CD4-positive, alpha-beta T cell treated with Interleukin-17A for 4 hours (primary cell): ENCODE measurements around the gene RGL3.
A peak's percentile ranks its signal among the peaks of the same experiment; 100 is the strongest.
"Not testable (repeated sequence)": the region's sequence is repeated elsewhere in the genome, so short reads cannot be mapped to it uniquely, and the experiment has no call there.

Source experiments
- DNase-seq: peaks from one replicate; pipeline ENCODE4 v3.0.0-alpha.2; 2020; ENCODE audit warnings: mixed read lengths

Gene RGL3

DNA sequence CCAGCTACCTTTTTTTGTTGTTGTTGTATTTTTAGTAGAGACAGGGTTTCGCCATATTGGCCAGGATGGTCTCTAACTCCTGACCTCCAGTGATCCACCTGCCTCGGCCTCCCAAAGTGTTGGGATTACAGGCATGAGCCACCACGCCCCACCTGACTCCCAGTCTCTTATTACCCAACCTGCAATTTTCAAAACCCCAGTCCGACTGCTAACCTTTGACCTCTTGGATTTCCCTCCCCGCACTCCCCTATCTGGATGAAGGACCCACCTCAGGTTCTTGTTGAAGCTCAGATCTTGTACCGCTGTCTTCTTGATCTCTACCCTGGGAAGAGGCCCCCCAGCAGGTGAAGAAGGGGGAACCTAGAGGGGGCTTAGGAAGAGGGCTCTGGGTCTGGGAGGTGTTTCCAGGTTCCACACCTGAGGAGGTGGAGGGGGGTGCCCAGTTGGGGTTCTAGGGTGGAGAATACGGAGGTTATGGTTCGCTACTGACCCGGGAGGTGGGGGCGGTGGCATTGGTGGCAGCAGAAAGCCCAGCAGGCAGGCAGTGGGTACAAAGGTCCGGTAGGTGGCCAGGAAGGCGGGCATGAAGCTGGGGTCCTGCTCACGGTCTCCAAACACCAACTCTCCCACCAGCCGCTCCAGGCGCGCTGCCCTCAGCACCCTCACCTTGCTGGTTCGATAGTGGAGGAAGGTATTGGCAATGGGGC, 2.6 kb downstream of the RGL3 start:
- DNase-seq, result no peak

DNA sequence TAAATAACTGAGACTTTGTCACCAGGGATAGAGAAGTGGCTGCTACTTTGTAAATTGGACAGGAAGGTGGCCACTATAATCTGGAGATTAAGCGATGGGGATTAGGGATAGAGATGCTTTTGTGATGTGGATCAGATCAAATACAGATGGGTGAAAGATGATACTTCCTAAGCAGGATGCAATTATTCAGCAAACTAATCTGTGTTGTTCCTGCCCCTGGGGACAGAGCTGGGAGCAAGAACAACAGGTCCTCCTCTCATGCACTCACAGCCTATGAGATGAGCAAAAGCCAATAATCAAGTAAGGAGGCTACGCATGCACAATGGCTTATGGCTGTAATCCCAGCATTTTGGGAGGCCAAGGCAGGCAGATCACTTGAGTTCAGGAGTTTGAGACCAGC, 4.6 kb downstream of the RGL3 start:
- no peak for DNase-seq

DNA sequence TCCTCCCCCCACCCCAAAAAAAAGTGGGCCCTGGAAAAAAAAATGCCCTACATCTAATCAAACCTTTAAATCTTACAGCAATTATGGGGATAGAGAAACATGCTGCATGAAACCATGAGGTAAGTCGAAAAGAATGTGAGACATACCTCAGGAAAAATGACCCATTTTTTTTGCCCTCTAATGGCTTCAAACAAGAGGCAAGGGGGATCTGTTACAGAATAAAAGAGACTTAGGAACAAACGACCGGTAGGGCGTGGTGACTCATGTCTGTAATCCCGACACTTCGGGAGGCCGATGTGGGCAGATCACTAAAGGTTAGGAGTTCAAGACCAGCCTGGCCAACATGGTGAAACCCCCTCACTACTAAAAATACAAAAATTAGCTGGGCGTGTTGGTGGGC, 8.4 kb downstream of the RGL3 start:
- DNase-seq, result no peak

DNA sequence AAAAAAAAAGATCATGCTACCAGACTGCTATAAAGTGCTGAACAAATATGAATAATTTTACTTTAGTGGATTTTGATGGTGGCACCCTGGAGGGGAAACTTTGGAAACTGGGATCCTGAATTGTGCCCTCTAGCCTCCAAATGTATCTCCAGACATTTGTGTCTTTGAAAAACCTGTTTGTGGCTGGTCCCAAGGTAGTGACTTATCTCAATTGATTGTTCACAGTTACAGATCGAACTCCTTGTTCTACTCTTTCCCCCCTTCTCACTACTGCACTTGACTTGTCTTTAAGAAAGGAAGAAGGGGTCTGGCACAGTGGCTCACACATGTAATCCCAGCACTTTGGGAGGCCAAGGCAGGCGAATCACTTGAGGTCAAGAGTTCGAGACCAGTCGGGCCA, 10.5 kb downstream of the RGL3 start:
- DNase-seq, result no peak

DNA sequence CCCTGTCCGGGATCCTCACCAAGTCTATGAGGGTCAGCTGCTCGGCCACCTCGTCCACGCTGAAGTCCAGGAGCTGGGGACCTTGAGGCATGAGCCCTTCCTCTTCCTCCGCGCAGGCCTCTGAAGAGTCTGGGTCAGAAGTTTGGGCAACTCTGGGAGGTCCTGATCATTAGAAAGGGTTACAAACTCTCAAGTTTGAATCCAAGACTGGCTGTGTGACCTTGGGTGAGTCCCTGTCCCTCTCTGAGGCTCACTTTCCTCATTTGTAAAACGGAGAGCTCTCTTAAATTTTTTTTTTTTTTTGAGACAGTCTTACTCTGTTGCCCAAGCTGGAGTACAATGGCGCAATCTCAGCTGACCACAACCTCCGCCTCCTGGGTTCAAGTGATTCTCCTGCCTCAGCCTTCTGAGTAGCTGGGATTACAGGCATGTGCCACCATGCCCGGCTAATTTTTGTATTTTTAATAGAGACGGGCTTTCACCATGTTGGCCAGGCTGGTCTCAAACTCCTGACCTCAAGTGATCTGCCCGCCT, 12.3 kb downstream of the RGL3 start:
- DNase-seq, result not testable (repeated sequence)

DNA sequence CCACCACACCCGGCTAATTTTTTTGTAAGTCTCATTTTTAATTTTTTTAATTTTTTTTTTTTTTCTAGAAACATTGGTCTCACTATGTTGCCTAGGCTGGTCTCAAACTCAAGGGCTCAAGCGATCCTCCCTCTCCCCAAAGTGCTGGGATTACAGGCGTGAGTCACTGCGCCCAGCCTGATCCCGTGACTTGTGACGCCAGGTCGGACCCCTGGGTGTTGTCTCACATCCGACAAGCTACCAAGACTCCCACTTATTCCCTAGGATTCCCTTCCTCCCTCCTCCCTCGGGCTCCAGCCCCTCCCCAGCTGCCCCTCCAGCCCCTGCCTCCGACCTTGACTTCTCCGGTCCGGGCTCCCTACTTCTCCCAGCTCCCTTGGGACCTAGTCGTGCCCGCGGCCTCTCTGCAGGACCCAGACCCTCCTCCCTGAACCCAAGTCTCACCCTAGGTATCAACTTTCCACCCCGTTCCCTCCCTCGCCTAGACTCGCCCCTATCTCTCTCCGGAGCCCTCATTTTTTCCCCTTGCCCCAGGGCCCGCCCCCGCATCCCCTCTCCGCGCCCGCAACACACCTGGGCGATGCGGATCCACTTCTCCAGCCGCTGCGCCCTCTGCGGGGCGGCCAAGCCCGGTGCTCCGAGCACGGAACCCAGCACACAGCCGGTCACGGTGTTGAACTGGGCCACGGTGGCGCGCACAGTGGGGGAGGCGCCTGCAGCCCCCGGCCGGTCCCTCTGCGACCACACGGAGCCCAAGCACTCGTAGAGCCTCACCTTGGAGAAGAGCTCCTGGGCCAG, 13.1 kb downstream of the RGL3 start:
- peak; percentile 54 for DNase-seq

DNA sequence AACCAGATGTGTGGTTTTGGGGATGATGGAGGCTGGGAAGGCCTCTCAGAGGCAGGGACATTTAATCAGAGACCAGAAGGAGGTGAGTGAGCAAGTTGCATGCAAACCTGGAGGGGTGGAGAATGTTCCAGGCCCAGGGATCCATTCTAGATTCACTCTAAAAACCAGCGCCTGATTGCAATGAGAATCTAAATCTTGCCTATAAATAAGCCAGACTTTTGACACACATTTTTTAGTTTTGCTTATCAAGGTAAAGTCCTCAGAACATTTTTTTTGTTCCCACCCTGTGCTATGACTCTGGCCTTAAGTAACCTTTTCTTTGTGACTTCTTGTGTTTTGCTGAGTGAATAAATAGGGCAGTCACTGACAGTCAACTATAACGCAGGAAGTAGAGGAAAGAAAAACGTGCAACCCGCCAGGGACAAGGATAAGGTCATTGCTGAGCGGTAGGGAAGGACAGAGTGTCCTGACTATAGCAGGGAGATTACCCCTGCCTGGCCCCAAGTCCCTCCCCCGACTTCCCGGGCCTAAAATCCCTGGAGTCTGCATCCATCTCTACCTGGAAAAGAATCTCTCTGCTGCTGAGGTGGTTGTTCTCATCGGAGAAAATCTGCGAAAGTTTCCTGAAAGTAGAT, 14.4 kb downstream of the RGL3 start:
- no peak for DNase-seq

DNA sequence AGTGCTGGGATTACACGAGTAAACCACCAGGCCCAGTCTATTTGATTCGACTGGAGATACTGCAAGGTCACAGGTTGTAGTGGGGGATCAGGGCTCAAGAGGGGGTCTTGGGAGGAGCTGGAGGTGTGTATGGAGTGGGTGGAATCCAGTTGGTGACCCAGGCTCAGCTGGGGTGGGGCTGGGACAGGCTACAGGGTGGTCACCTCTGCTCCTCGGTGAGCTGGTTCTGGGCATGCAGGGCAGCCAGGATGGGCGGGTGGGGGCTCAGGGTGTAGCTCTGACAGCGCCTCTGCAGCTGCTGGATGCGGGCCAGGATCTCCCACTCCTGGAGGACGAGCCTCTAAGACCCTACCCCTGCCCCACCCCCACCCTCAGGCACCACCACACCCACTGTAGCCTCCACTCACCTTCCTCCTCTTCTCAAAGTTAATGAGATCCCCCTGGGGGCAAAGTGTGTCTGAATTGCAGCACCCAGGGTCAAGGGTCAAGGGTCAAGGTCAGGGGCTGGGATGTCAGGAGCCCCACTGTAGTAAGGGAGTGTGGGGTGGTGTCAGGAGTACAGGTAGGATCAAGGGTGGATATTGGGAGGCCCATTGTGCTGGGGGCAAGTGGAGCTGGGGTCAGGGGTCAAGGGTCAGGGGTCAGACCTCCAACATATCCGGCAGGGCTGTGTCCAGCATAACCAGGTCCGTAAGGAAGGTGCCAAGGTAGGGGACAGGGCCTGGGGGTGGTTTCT, 17.1 kb downstream of the RGL3 start:
- no peak for DNase-seq

DNA sequence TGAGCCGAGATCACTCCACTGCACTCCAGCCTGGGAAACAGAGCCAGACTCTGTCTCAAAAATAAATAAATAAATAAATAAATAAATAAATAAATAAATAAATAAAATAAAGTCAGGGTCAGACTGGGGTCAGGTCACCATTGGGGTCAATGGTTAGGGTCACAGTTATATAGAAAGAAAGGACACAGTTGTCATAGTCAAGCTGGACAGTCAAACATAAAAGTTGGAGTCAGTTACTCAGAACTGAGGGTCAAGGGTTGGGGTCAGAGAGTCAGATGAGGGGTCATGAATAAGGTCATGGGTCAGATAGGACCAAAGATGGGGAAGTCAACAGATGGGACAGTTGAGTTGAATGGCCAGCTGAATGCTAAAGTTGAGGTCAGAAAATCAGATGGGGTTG, 18.3 kb downstream of the RGL3 start:
- no peak for DNase-seq

DNA sequence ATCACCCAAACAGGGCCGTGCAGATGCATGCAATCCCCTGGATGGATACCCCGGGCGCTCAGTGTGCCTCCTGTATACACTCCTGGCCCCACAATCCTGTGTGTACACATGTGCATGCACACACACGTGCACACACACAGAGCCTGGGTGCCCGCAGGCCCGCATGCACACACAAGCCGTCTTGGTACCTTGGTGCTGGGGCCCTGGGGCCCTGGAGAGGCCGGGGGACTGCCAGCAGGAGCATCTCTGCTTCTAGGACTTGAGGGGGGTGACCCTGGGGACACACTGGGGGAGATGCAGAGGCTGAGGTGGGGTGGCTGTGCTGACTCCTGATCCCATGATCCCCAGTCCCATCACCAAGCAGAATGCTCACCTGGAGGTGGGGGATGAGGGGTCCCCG, 19.4 kb downstream of the RGL3 start:
- no peak for DNase-seq

DNA sequence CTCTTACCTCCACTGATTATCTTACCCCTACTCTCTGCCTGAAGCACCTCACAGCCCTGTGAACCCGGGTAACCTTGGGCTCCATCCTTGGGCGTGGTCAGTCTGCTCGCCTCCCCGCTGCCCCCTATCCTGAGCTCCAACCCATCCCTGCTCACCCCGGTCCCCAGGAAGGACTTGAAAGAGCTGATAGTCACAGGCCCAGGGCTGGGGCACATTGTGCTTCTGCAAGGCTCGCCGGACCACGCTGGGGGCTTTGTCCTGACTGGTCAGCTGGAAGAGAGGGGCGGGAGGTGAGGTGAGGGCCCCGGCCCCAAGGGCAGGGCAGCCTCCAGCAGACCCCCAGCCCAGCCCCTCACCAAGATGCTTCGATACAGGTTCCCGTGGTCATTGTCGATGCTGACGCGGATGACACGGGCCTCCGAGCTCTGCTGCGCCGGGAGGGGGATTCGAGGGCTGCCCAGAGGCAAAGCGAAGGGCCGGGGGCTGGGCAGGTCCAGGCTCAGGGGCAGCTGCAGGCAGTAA, 22.0 kb downstream of the RGL3 start:
- DNase-seq, result no peak

DNA sequence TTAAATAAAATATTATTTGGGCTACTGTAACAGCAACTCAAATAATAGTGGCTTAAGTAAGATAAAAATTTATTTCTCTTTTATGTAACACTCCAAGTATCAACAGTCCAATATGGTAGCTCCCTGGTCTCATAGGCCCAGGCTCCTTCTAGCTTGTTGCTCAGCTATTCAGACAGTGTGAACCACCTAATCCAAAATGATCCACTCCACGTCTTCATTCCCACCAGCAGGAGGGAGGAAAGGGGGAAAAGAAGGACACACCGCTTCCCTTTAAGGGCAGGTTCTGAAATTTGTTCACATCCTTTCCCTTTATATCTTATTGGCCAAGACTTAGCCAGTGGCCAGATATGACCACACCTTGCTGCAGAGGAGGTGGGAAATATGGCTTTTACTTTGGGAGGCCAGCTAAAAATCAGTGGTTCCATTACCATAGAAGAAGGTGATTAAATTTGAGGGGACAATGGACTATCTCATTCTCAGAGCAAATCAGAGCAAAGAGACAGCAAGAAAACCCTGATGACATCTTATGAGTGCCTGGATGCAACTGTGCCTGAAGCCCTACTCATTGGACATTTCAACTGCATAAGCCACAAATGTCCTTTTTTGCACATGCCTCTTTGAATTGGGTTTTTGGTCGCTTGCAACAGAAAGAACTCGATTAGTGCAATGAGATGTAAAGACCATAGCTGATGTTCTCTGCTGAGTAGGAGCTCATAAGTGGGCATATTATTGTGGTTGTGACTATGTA, 28.0 kb downstream of the RGL3 start:
- no peak for DNase-seq

DNA sequence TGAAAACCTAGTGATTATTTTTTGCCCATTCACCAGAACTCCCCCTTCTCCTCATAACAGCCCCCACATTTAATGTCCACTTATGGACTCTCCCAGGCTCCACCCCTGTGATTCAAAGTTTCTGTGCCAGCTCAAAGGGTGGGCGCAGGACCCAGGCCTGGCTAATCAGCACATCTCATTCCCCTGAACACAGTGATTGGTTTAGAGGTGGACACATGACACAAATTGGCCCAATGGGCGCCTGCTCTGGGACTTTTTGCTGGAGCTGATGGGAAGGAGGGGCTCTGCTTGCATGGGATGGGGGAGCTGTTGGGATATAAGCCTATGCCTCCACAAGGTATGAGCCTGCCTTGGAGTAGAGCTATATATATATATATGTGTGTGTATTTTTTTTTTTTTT, 28.8 kb downstream of the RGL3 start:
- DNase-seq, result no peak

DNA sequence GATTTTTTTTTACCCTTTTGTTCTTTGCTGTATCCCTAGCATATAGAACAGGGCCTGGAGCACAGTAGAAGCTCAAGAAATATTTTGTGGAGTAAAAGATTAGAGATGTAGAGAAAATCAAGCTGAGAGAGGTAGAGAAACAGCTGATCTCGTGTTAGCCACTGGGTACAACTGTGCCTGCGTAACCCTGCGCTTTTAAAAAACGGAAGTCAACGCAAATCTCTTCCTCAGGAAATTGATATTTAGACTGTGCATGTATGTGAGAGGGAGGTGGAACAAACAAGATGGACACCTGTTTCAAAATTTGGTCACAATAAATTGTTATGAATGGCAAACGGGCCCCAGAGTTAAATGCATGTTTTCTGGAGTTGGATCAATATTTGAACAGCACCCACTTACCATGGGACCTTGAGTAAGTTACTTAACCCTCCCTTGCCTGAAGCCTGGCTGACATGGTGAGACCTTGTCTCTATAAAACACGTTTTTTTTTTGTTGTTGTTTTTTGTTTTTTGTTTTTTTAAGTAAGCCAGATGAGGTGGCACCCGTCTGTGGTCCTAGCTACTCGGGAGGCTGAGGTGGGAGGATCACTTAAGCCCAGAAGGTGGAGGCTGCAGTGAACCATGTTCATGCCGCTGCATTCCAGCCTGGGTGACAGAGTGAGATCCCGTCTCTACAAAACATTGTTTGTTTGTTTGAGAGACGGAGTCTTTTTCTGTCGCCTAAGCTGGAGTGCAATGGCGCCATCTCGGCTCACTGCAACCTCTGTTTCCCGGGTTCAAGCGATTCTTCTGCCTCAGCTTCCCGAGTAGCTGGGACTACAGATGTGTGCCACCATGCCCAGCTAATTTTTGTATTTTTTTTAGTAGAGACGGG, 31.7 kb downstream of the RGL3 start:
- no peak for DNase-seq

DNA sequence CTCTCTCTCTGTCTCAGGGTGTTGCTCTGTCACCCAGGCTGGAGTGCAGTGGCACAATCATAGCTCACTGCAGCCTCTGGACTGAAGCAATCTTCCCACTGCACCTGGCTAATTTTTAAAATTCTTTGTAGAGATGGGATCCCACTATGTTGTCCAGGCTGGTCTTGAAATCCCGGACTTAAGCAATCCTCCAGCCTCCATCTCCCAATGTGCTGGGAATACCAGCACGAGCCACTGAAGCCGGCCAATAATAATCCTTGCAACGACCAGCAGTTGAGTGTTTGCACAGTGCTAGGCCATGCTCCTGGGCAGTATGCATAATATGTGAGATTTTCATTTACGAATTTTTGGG, 34.4 kb downstream of the RGL3 start:
- DNase-seq, result no peak

DNA sequence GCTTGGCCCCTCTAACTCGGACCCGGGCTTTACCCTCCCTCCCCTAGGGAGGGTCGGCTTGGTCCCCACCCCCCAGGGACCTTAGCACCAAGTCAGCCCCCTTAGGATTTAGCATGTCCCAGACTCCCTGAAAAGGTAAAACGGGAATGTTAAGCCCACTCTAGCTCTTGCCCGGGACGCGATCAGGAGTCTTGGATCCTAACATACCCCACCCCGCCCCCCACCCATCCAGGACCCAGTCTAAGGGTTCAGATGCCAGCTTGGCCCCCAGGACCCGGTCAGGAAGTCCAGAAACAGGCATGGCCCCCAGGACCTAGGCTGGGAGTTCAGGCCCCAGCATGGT, 35.4 kb downstream of the RGL3 start:
- DNase-seq, result no peak

DNA sequence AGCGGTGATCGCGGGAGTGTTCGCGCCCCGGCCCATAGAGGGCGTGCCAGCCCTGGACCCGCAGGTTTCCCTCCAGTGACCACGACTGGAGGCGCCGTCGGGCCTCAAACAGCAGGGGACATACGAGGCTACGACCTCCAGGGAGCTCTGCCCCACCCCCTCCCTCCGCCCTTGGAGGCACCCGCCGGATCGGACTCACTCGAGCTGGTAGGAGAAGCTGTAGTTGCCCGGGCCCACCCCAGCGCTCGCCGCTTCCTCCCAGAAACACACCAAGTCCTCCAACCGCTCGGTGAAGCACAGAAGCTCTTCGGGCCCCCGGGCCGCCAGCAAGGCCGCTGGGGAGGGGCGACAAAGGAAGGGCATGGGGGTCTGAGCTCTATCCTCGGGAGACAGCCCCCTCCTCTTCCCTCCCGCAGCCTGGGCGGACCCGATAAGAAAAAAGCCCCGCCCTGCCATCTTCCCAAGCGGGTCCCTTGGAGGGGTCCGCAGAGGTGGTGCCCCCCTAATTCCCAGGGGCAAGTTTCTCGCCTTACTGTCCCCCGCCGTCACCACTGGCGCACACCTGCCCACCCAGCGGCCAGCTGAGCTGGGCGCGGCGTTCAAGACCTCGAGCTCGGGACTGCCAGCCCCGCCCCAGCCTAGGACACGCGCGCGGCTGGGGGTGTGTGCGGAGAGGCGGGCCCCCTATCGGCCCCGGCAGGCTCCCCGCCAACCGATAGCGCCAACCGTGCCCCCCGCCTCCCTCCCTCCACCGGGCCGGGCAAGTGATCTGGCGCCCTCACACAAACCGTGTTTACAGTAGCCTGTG, 36.0 kb downstream of the RGL3 start:
- DNase-seq, result peak; percentile 48

DNA sequence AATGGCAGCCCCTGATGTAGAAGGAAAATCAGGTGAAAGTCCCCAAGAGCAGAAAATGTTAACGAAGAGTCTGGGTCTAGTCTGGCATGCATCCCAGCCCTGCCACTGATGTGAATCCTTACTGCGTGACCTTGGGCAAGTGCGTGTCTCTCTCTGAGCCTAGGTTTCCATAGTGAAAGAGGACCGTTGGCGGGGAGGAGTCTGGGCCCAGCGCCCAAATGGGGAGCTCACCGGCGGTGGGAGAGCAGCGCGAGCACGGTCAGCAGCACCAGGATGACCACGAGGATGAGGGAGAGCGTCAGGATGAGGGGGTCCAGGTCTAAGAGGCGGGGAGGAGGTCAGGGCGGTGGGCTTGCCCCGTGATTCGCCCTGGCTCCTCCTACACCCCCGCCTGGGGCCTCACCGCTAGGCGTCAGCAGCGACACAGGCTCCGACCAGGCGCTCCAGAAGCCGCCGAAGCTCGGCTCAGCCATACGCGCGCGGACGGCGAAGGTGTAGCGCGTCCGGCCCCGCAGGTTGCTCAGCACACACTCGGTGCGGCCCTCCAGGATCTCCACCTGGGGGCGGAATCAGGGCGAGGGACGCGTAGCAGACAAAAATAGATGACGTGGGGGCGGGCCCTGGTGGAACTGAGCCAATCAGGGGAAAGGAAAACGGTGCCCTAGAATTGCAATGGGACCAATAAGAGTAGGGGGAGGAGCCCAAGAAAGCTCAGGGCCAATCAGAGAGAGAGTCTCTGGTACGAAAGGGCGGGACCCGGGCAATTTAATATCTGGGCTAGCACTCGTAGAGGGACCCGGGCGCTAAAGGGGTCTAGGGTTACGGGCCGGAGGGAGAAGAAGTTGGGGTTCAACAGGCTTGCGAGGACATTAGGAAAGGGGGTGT, 38.2 kb downstream of the RGL3 start:
- DNase-seq, result peak; percentile 98

DNA sequence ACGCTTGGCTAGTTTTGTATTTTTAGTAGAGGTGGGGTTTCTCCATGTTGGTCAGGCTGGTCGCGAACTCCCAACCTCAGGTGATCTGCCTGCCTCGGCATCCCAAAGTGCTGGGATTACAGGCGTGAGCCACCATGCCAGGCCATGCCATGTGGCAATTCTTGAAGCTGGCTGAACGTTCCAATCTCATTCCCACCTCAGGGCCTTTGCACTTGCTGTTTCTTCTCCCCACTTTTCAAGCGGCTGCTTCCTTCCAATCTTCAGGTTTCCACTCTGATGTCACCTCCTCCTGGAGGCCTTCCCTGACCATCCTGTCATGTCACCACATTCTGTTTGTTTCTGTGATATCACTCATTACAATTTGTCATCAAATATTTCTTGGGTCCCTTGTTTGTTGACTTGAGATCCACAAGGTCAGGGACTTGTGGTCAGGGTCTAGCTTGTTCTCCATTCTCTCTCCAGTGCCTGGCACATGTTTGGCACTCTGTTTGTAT, 39.2 kb downstream of the RGL3 start:
- no peak for DNase-seq
